HG03095 (cell line): Measurements from ENCODE around the gene NOP14.
"Not testable (repeated sequence)": the region's sequence is repeated elsewhere in the genome, so short reads cannot be mapped to it uniquely, and the experiment has no call there.

Experiments used
- ATAC-seq: cut with Tn5 transposase; IDR thresholded peaks from one replicate; pipeline ENCODE4 v1.9.1; 2021; ENCODE audit warnings: moderate library complexity; ENCODE audit not compliant: unreplicated experiment

NOP14 gene

DNA sequence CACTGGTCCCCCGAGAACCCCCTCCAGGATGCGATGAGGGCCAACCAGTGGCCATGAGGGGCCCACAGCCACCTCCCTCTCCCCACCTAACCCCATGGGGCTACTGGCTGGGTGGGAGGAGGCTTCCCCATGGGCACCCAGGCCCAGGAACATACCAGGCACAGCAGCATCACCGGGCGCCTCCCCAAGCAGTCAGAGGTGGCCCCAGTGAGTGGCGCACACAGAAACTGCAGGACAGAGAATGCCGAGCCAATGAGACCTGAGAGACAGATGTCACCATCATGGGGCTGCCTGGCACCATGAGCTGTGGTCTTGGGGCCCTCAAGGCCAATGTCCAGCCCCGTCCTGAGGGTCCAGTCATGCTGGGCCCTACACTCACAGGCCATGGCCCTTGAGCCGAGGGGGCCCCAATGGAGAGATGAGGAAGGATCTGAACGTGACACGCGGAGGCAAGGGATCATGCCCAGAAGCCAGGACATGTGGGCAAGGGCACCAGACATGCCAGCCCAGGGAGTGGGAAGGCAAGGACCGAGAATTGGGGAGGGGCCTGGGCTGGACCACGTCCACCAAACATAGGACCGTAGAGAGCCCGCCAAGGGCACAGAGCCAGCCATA is 30.1 kb downstream of the NOP14 start:
- no peak for ATAC-seq

DNA sequence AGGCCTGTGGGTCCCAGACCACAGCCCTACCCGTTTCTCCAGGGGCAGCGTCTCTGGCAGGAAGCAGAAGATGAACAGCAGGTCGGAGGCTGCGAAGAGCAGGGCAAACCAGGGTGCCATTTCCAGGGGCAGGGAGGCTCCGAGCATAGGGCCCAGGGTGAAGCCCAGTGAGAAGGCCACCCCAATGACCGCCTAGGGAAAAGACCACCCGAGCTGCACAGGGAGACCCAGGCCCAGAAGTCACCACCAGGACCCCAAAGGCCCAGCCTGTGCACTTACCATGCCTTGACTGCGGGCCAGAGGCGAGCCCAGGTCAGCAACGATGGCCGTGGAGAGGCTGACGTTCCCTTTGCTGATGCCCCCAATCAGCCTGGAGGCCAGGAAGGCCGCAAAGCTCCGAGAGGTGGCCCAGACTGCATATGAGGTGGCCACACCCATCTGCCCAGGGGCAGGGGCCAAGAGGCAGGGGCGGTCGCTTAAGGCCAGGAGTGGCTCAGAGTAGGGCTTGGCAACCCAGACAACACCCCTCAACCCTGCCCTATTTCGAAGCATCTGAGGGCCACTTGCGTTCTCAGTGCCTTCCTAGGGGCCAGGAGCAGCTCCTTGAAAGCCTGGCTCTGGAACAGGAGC is 30.8 kb downstream of the NOP14 start:
- no peak for ATAC-seq

DNA sequence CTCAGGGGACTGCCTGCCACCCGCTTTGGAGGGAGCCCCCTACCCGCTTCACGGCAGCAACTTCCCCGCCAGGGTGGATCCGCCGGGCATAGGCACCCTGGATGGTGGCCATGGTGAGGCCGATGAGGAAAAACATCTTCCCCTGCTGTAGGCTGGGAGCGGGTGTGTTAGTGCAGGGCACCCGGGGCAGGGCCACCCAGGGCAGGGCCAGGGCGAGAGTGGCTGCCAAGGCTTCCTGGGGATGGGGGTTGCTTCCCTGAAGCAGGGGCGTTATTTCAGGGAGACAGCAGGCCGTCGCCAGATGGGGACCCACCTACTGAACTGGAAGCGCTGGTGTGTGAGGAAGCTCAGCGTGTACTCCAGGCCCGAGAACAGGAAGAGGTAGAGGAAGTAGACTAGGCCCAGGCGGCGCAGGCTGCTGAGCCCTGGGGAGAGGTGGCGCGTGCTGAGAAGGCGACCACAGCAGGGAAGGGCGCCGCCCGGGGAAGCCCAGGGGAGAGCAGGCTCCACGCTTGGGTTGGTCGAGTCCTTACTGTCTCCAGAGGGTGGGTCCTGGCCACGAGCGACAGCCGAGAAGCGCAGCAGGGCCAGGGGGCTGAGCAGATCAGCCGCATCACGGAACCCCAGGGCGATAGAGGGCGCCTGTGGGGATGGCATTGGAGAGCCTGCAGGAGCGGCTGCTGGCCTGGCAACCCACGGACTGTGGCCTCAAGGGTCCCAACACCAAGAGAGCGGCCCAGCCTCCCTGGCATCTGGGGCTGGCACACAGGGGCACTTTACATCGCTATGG is 31.5 kb downstream of the NOP14 start:
- peak; percentile 35 for ATAC-seq

DNA sequence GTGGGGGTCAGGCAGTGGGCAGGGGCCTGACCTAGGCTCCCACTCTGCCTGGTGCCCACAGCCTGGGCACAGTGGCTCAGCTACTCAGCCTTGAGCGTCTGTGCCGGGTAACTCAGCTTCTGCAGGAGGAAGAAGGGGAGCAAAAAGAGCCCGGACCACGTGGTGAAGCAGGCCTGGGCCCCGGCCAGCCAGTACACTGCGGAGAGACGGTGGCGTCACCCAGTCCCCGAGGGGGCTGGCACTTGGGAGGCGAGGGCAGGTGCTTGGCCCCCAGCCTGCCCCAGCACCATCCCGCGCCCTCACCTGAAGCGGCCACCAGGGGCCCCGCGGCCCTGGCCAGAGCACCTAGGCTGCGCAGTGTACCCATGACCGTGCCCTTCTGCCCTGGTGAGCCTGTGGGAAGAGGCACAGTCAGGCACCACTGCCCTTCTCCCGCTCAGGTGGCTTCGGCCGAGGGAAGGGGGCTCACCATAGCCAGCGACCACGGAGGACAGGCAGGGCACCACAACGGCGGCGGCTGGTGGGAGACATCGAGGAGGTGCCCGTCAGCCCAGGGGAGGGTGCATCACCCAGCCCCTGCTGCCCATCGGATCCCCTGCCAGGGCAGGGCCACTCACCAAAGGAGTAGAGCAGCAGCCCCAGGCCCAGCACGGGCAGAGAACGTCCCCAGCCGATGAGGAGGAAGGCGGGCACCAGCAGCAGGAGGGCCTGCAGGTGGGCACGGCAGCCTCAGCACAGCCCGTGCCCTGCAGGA is 32.3 kb downstream of the NOP14 start:
- no peak for ATAC-seq

DNA sequence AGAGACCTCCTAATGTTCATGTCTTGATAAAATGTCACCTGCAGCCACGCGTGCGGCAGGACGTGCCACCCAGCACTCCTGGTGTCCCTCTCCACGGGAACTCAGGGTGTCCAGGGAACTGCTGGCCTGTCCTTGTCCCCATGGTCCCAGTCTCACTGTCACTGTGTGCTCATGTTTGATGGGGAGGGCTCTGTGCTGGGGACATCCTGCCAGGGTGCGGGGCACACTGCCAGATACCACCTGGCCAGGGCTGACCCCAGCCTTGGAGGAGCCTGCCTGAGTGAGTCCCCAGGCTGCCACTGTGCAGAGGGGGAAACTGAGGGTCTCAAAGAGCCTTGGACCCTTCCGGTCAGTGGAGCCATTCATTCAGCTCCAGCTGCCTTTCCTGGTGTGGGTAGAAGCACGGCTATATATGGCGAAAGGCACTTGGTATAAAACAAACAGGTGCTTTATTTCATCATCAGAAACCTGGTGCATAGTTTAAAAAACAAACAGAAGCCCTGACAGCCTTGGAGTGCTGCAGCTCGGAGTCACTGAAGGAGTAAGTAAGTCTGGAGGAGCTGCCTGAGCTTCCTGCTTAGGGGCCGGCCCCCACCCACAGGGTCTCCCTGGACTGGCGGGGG is 33.0 kb downstream of the NOP14 start:
- no peak for ATAC-seq

DNA sequence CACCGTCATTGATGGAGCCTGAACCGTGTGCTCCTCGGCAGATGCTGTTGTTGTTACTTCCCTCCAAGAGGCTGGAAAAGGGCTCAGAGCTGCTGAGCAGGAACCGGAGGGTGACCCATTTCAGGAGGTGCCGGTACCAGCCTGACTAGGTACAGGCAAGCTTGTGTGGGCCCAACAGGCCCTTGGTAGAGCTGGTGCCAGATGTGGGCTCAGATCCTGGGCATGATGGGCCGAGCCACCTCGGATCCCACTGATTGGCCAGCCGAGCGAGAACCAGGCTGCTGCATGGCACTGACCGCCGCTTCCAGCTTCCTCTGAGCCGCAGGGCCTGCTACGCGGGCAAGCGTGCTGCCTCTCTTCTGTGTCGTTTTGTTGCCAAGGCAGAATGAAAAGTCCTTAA is 33.7 kb downstream of the NOP14 start:
- no peak for ATAC-seq

DNA sequence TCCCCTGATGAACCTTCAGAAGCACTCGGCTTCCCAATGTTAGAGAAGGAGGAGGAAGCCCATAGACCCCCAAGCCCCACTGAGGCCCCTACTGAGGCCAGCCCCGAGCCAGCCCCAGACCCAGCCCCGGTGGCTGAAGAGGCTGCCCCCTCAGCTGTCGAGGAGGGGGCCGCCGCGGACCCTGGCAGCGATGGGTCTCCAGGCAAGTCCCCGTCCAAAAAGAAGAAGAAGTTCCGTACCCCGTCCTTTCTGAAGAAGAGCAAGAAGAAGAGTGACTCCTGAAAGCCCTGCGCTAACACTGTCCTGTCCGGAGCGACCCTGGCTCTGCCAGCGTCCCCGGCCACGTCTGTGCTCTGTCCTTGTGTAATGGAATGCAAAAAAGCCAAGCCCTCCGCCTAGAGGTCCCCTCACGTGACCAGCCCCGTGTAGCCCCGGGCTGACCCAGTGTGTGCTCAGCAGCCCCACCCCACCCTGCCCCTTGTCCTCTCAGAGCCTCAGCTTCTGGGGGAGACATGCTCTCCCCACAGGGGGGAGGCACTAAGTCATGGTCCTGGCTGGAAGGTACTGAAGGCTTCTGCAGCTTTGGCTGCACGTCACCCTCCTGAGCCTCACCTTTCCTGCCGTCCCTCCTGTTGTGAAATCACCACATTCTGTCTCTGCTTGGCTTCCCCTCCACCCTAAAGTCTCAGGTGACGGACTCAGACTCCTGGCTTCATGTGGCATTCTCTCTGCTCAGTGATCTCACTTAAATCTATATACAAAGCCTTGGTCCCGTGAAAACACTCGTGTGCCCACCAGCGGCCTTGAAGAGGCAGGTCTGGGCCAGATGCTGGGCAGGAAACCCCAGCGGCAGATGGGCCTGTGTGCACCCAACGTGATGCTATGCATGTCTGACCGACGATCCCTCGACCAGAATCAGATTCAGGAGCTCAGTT is 34.7 kb downstream of the NOP14 start:
- no peak for ATAC-seq

DNA sequence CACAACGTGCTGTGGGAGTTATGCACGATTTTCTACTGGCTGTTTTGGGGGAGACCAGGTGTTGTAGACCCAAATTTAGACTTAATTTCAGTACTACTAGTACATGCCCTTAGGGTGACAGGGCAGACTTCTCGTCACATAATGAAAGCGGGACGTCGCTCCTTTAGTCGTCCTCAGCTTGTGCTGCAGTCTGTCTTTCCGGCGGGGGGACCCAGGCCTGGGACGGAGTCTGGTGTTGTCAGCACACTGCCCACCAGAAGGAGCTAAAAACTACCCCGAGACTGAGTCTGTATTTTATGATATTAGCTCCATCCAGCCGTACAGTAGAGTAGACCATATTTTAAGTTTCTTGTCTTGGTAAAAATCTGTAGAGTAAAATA is 35.5 kb downstream of the NOP14 start:
- no peak for ATAC-seq

DNA sequence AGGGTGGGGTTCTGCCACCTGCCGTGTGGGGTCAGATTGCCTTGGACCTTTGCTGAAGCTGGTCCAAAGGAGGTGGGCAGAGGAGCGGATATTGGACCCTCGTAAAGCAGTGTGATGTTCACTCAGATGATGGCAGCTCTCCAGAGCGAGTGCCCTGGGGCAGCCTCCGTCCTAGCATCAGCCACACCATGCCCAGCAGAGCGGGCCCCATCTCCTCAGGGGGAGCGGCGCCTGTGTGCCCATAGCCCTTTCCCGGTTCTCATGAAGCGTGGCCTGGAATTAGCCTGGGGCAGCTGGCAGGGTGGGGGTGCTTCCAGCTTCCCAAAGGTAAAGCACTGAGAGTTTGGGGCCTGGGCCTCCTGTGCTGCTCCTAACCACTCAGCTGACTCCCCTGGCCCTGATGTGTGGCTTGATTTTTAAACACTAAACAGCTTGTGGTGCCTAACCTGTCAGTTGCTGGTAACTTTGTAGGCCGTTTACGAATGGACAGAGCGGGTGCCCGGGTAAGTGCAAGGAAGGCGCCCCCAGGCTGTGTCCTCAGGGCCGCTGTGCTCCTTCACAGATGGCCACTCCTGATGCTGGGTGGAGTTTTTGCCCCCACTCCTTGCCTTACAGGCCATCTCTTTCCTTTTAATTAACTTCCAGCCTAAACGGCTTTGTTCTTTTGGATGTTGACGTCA is 36.0 kb downstream of the NOP14 start:
- ATAC-seq: no peak

DNA sequence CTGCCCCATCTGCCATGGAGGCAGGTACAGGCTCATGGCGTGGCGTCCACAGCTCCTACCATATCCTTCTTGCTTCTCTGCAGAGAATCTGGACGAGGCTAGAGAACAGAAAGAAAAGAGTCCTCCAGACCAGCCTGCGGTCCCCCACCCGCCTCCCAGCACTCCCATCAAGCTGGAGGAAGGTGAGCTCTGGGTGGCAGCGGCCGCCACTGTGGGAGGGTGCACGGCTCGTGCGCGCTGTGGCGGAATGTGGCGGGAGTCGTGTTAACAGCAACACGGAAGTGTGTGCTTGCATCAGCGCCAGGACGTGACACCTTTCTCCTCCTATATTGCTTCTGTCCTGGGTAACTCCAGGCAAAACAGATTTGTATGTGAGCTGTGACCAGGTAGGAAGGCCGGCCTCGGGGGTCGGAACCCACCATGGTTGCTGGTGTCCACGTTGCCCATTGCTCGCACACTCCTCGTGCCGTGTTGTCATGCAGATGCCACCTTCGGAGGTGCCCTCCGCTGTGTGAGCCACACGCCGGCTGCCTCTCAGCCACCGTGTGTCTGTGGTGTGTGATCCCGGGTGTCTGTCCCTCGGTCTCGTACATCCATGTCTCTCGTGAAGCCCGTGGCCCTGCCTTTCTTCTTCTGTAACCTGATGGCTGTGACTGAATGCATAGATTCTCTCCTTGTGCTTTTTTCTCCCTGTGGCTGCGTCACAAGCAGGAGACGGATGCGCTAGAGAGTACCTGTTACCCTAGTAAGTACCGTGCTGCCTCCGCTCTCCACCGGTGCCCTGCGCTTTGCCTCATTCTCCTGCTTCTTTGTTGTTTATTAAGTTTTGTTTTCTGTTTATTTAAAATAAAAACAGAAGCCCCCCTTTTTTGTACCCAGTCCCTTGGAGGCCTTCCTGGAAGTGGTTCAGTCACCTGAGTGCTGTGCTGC is 37.0 kb downstream of the NOP14 start:
- ATAC-seq: no peak

DNA sequence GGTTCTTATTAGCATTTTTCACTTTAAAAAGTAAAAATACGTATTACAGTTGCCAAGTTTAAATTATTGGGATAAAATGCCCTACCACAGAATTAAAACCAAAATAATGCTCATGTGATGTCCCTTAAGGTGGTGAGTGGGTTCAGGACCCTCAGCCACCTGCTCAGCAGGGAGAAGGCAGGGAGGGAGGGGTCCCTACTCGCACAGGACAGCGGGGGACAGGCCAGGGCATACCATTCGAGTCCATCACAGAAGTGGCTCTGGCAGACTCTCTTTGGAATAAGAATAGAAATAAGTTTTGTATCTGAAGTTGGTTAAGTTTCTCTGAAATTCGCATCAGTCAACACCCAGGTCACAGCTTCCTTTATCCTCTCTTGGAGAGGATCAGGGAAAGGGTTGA is 37.7 kb downstream of the NOP14 start:
- ATAC-seq: no peak

DNA sequence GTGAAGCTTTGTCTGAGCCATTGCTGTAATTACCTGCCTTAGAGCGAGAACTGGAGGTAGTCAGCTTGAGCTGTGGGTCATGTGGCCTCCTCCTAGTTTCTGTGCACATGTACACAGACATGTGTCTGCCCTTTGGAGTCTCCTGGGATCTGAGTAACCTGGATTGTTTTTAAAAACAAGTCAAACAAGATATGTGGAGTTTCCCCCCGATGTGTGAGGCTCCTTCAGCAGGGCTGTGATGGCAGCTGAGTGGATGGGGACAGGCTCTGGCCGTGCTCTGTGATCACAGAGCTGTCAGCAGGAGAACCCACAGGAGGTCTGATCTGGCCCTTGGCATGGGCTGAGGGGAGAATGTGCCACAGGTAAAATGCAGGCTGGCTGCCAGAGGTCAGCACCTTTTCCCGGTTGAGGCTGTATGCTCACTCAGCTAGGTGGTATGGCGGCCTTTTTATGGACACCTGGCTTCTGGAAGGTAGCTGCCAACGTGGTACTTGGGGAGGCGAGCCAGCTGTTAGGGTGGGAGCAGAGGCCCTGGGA is 38.4 kb downstream of the NOP14 start:
- no peak for ATAC-seq

DNA sequence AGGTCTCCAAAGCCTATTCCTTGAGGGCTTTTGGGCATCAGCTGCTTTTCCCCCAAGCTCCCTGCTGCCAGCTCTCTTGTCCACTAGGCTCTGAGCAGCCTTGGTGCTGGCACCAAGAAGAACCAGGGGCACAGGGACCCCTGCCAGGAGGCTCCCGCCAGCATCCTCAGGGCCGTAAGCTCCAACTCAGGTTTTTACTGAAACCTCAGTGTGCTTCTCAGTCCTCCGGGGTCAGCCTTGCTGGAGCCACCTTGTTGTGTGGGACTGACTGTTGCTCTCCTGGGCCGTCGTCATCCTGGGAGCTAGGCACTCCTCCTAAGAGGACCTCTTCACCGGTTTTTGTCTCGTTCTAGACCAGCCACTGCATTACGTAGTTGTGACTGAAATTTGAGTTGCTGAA is 38.9 kb downstream of the NOP14 start:
- no peak for ATAC-seq

DNA sequence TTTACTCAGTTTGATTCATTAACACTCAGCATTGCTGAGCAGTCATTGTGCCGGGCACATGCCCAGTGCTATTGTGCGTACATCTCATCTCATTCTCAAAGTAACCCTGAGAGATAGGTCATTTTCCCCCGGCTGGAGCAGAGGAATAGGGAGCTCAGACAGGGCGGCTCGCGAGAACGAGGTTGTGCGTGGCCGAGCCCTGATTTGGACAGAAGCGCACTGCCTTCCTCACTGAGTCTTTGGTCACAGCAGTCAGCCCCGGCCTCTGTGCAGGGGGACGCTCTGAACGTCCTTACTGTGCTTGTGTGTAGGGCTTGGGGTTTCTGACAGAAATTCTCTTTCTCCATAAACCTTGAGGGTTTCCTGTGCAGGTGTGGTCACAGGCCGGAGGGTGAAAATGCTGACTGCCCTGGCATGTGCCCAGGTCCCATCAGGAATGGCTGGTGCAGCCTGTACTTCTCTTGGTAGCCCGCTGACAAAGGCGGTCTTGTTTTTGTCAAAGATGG is 39.5 kb downstream of the NOP14 start:
- ATAC-seq: no peak

DNA sequence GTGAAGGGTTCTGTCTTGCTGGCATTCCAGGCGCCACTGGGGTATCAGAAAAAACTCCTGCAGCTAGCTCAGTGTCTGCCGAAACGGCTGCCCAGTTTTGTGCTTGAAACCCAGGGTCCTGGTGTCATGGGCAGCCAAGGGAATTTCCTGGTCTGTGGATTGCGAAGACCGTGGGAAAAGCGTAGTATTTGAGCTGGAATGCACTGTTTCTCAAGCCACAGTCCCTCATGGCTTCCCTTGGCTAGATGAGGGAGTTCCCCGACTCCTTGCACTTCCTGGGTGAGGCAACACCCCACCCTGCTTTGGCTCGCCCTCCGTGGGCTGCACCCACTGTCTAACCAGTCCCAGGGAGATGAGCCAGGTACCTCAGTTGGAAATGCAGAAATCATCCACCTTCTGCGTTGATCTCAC is 40.1 kb downstream of the NOP14 start:
- no peak for ATAC-seq

DNA sequence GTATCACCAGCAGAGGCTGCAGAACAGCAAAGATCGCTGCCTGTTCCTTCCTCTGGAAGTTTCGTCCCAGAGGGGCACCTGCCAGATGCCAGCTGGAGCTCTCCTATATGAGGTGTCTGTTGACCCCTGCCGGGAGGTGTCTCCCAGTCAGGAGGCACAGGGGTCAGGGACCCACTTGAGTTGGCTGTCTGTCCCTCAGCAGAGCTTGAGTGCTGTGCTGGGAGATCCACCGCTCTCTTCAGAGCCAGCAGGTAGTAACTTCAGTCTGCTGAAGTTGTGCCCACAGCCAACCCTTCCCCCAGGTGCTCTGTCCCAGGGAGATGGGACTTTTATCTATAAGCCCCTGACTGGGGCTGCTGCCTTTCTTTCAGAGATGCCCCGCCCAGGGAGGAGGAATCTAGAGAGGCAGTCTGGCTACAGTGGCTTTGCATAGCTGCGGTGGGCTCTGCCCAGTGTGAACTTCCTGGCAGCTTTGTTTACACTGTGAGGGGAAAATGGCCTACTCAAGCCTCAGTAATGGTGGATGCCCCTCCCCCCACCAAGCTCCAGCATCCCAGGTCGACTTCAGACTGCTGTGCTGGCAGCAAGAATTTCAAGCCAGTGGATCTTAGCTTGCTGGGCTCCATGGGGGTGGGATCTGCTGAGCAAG is 40.6 kb downstream of the NOP14 start:
- not testable (repeated sequence) for ATAC-seq

DNA sequence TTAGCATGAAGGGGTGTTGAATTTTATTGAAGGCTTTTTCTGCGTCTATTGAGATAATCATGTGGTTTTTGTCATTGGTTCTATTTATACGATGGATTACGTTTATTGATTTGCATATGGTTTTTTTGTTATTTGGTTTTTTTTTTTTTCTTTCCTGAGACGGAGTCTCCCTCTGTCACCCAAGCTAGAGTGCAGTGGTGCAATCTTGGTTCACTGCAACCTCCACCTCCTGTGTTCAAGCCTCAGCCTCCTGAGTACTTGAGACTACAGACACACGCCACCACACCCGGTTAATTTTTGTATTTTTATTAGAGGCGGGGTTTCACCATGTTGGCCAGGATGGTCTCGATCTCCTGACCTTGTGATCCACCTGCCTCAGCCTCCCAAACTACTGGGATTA is 44.5 kb downstream of the NOP14 start:
- not testable (repeated sequence) for ATAC-seq
